Measurements from ENCODE around the gene FRMD4A.

DNA sequence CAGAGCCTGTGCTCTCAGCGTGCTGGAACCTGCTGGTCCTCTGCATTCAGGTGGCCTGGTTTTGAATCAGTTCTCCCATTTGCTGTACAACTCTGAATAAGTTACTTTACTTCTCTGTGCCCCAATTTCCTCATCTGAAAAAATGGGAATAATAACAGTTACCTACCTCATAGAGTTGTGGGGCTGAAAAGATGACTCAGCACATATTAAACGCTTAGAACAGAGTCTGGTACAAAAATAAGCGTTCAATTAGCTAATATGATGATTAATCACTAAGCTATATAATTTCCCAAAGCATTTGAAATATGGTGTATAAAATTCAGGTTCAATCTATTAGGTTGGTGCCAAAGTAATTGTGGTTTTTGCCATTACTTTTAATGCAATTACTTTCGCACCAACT lies 484.8 kb downstream of the FRMD4A start:
- TF ChIP-seq, protein P1, sequence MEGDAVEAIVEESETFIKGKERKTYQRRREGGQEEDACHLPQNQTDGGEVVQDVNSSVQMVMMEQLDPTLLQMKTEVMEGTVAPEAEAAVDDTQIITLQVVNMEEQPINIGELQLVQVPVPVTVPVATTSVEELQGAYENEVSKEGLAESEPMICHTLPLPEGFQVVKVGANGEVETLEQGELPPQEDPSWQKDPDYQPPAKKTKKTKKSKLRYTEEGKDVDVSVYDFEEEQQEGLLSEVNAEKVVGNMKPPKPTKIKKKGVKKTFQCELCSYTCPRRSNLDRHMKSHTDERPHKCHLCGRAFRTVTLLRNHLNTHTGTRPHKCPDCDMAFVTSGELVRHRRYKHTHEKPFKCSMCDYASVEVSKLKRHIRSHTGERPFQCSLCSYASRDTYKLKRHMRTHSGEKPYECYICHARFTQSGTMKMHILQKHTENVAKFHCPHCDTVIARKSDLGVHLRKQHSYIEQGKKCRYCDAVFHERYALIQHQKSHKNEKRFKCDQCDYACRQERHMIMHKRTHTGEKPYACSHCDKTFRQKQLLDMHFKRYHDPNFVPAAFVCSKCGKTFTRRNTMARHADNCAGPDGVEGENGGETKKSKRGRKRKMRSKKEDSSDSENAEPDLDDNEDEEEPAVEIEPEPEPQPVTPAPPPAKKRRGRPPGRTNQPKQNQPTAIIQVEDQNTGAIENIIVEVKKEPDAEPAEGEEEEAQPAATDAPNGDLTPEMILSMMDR (IDR thresholded peaks at IDR 0.05), result no peak
- TF ChIP-seq ZFX (IDR thresholded peaks at IDR 0.05; ENCODE audit: borderline replicate concordance), result no peak
